Measurements from ENCODE around the gene CYP1A1. TPM values are rescaled to one million over a fixed set of nuclear protein-coding genes. Genes with fewer than 3 reads are reported as not detected.

CYP1A1 gene
- total and polyA plus RNA-seq, 9 of the 15 experiments (the other 6 are each of a cell fraction or from before 2014, with no cell fraction given): 0.04 to 0.13 (median 0.05) TPM; not detected in 5

DNA sequence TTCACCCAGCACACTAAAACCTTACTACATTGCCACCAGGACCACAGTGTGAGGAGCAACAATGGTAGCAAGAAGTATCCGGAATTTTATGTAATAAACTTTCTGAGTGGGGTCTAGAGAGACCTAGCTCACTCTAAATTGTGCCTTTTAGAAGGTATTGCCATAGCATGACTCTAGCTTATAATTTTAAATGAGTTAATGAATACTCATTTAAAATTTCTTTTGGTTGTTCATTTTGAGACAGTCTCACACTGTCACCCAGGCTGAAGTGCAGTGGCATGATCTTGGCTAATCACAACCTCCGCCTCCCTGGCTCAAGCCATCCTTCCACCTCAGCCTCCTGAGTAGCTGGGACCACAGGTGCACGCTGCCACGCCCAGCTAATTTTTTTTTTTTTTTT is 55.7 kb downstream of the CYP1A1 start:
- 61% methylated on average over 1 of the region's 4 CpGs for WGBS (ENCODE audit: insufficient coverage, low coverage, missing lambda C conversion rate)
- ATAC-seq: no peak
- Histone ChIP-seq H3K4me2 (ENCODE audit: insufficient read depth, low read length) (no peak overlapping the region), H3K27ac (ENCODE audit: extremely low read depth, low read depth, low read length) (no peak overlapping the region), H3K9me1 (ENCODE audit: control insufficient read depth, insufficient read depth, low read length) (no peaks in the 10 kb centered on the region), H3K36me3 (ENCODE audit: control insufficient read depth, insufficient read depth, low read length) (peaks cover 35% of the 10 kb centered on the region), H3K9ac (ENCODE audit: insufficient read depth in 1 of 2, low read depth in 2 of 2, low read length in 2 of 2) (no peak overlapping the region), H3K4me3 (no peak overlapping the region), H3K79me2 (ENCODE audit: control insufficient read depth, insufficient read depth, low read length) (0 out of 3 replicates have a peak, but pooled peaks cover 1% of the 10 kb centered on the region), H3K9me3 (replicated peaks; ENCODE audit: control insufficient read depth, insufficient read depth, low read depth, low read length) (no peaks in the 10 kb centered on the region), H4K20me1 (replicated peaks; ENCODE audit: control insufficient read depth, insufficient read depth, low read length) (no peaks in the 10 kb centered on the region), H3K27me3 (ENCODE audit: control insufficient read depth in 2 of 2, insufficient read depth in 2 of 2, low read length in 2 of 2) (no peaks in the 10 kb centered on the region), H3K4me1 (replicated peaks in 1 of 2; ENCODE audit: control insufficient read depth in 2 of 2, insufficient read depth in 2 of 2, low read length in 2 of 2) (no peaks in the 10 kb centered on the region), H2AFZ (ENCODE audit: low read depth, low read length) (no peak overlapping the region)
- TF ChIP-seq NCOA1 (IDR thresholded peaks at IDR 0.05; ENCODE audit: low read depth) (no peak), HDGF (IDR thresholded peaks at IDR 0.05) (no peak), MED1 (CRISPR knock-in tag; IDR thresholded peaks at IDR 0.05; ENCODE audit: borderline replicate concordance) (no peak), XRCC3 (IDR thresholded peaks at IDR 0.05) (no peak), RBM15 (IDR thresholded peaks at IDR 0.05; ENCODE audit: insufficient read depth, low read length) (no peak), BRF1 (IDR thresholded peaks at IDR 0.05; ENCODE audit: borderline replicate concordance, extremely low read depth, insufficient read length) (no peak), CC2D1A (IDR thresholded peaks at IDR 0.05) (no peak), NELFE (IDR thresholded peaks at IDR 0.05; ENCODE audit: insufficient read depth, insufficient read length) (no peak)
- TF ChIP-seq, protein P1, sequence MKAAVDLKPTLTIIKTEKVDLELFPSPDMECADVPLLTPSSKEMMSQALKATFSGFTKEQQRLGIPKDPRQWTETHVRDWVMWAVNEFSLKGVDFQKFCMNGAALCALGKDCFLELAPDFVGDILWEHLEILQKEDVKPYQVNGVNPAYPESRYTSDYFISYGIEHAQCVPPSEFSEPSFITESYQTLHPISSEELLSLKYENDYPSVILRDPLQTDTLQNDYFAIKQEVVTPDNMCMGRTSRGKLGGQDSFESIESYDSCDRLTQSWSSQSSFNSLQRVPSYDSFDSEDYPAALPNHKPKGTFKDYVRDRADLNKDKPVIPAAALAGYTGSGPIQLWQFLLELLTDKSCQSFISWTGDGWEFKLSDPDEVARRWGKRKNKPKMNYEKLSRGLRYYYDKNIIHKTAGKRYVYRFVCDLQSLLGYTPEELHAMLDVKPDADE (conservative IDR thresholded peaks at IDR 0.05; ENCODE audit: control insufficient read depth, low read depth, low read length): no peak
- BruUV-seq (replicated peaks): no TSS peak
- POLR2A ChIA-PET: no interaction called here
- in situ Hi-C loops (cut with MboI): no loop called here
- FAIRE-seq: no peak
- no peak for DNase-seq (ENCODE audit: extremely low read depth in 1 of 4, low spot score in 3 of 4)
- CTCF ChIA-PET (ENCODE audit: low intra/inter-chr PET ratio): no interaction called here
- intact Hi-C loops (cut with micrococcal nuclease): no loop called here

Other genes with a start within 250 kb of the CYP1A1 start
Only the 7 nearest of the 13 such genes appear.
- 47.4 and 78.1 TPM in 2 replicates for gene CLK3, start 109.7 kb downstream of the CYP1A1 start, total RNA-seq (2014; rRNA removed)
- 23.1 and 32.5 TPM in 2 replicates for gene CLK3, start 109.7 kb downstream of the CYP1A1 start, total RNA-seq (2014; rRNA removed; fragmentation: Illumina TruSeq; extraction: Trizol)
- gene CLK3, start 109.7 kb downstream of the CYP1A1 start, total RNA-seq (2015; rRNA removed; fragmentation: Illumina TruSeq; extraction: Trizol): 50.5 and 51.7 TPM in 2 replicates
- gene CLK3, start 109.7 kb downstream of the CYP1A1 start, total RNA-seq (2021): 54.8 and 55.1 TPM in 2 replicates
- 63.9 and 109 TPM in 2 replicates for gene CLK3, start 109.7 kb downstream of the CYP1A1 start, polyA plus RNA-seq (2011; rRNA removed)
- gene CLK3, start 109.7 kb downstream of the CYP1A1 start, polyA plus RNA-seq (2014; fragmentation: Illumina TruSeq; extraction: Trizol): 78.5 and 95.2 TPM in 2 replicates
- 1 to 10 TPM; 1.2 to 6.9 TPM for gene CLK3, start 109.7 kb downstream of the CYP1A1 start, polyA plus RNA-seq (2014; fragmentation: Nextera tagmentation; extraction: Ambion mirVana)
- 50.0 and 53.7 TPM in 2 replicates for gene CLK3, start 109.7 kb downstream of the CYP1A1 start, polyA plus RNA-seq (2014; rRNA removed)
- gene EDC3, start 29.5 kb downstream of the CYP1A1 start, total RNA-seq (2014; rRNA removed): 12.9 and 14.6 TPM in 2 replicates
- gene EDC3, start 29.5 kb downstream of the CYP1A1 start, total RNA-seq (2014; rRNA removed; fragmentation: Illumina TruSeq; extraction: Trizol): 11.2 and 11.7 TPM in 2 replicates
- 12.2 and 13.3 TPM in 2 replicates for gene EDC3, start 29.5 kb downstream of the CYP1A1 start, total RNA-seq (2015; rRNA removed; fragmentation: Illumina TruSeq; extraction: Trizol)
- gene EDC3, start 29.5 kb downstream of the CYP1A1 start, total RNA-seq (2021): 42.1 and 47.3 TPM in 2 replicates
- 60.7 and 63.9 TPM in 2 replicates for gene EDC3, start 29.5 kb downstream of the CYP1A1 start, polyA plus RNA-seq (2011; rRNA removed)
- gene EDC3, start 29.5 kb downstream of the CYP1A1 start, polyA plus RNA-seq (2014; fragmentation: Illumina TruSeq; extraction: Trizol): 48.9 and 51.2 TPM in 2 replicates
- gene EDC3, start 29.5 kb downstream of the CYP1A1 start, polyA plus RNA-seq (2014; fragmentation: Nextera tagmentation; extraction: Ambion mirVana): 10 to 100 TPM; 19.2 to 32.8 TPM
- 30.7 and 33.6 TPM in 2 replicates for gene EDC3, start 29.5 kb downstream of the CYP1A1 start, polyA plus RNA-seq (2014; rRNA removed)
- not detected in 2 replicates for gene CYP1A2, start 23.3 kb upstream of the CYP1A1 start, total RNA-seq (2014; rRNA removed)
- gene CYP1A2, start 23.3 kb upstream of the CYP1A1 start, total RNA-seq (2014; rRNA removed; fragmentation: Illumina TruSeq; extraction: Trizol): not detected in 2 replicates
- gene CYP1A2, start 23.3 kb upstream of the CYP1A1 start, total RNA-seq (2015; rRNA removed; fragmentation: Illumina TruSeq; extraction: Trizol): not detected in 2 replicates
- gene CYP1A2, start 23.3 kb upstream of the CYP1A1 start, total RNA-seq (2021): not detected in 2 replicates
- not detected in 2 replicates for gene CYP1A2, start 23.3 kb upstream of the CYP1A1 start, polyA plus RNA-seq (2011; rRNA removed)
- not detected in 2 replicates for gene CYP1A2, start 23.3 kb upstream of the CYP1A1 start, polyA plus RNA-seq (2014; fragmentation: Illumina TruSeq; extraction: Trizol)
- not detected for gene CYP1A2, start 23.3 kb upstream of the CYP1A1 start, polyA plus RNA-seq (2014; fragmentation: Nextera tagmentation; extraction: Ambion mirVana)
- not detected in 2 replicates for gene CYP1A2, start 23.3 kb upstream of the CYP1A1 start, polyA plus RNA-seq (2014; rRNA removed)
- 22.7 and 25.4 TPM in 2 replicates for gene CSK, start 56.6 kb upstream of the CYP1A1 start, total RNA-seq (2014; rRNA removed)
- gene CSK, start 56.6 kb upstream of the CYP1A1 start, total RNA-seq (2014; rRNA removed; fragmentation: Illumina TruSeq; extraction: Trizol): 9.2 and 13.8 TPM in 2 replicates
- 22.5 and 24.8 TPM in 2 replicates for gene CSK, start 56.6 kb upstream of the CYP1A1 start, total RNA-seq (2015; rRNA removed; fragmentation: Illumina TruSeq; extraction: Trizol)
- gene CSK, start 56.6 kb upstream of the CYP1A1 start, total RNA-seq (2021): 108 and 112 TPM in 2 replicates
- 17.2 and 21.5 TPM in 2 replicates for gene CSK, start 56.6 kb upstream of the CYP1A1 start, polyA plus RNA-seq (2011; rRNA removed)
- gene CSK, start 56.6 kb upstream of the CYP1A1 start, polyA plus RNA-seq (2014; fragmentation: Illumina TruSeq; extraction: Trizol): 63.0 and 74.3 TPM in 2 replicates
- gene CSK, start 56.6 kb upstream of the CYP1A1 start, polyA plus RNA-seq (2014; fragmentation: Nextera tagmentation; extraction: Ambion mirVana): 1 to 10 TPM; 1.5 to 2.4 TPM
- 32.6 and 41.5 TPM in 2 replicates for gene CSK, start 56.6 kb upstream of the CYP1A1 start, polyA plus RNA-seq (2014; rRNA removed)
- not detected in 2 replicates for gene LMAN1L, start 87.3 kb upstream of the CYP1A1 start, total RNA-seq (2014; rRNA removed)
- gene LMAN1L, start 87.3 kb upstream of the CYP1A1 start, total RNA-seq (2014; rRNA removed; fragmentation: Illumina TruSeq; extraction: Trizol): not detected in 2 replicates
- not detected in 2 replicates for gene LMAN1L, start 87.3 kb upstream of the CYP1A1 start, total RNA-seq (2015; rRNA removed; fragmentation: Illumina TruSeq; extraction: Trizol)
- gene LMAN1L, start 87.3 kb upstream of the CYP1A1 start, total RNA-seq (2021): not detected in 2 replicates
- gene LMAN1L, start 87.3 kb upstream of the CYP1A1 start, polyA plus RNA-seq (2011; rRNA removed): not detected in 2 replicates
- gene LMAN1L, start 87.3 kb upstream of the CYP1A1 start, polyA plus RNA-seq (2014; fragmentation: Illumina TruSeq; extraction: Trizol): not detected in 2 replicates
- not detected for gene LMAN1L, start 87.3 kb upstream of the CYP1A1 start, polyA plus RNA-seq (2014; fragmentation: Nextera tagmentation; extraction: Ambion mirVana)
- gene LMAN1L, start 87.3 kb upstream of the CYP1A1 start, polyA plus RNA-seq (2014; rRNA removed): not detected in 2 replicates
- not detected in 2 replicates for gene CPLX3, start 101.1 kb upstream of the CYP1A1 start, total RNA-seq (2014; rRNA removed)
- gene CPLX3, start 101.1 kb upstream of the CYP1A1 start, total RNA-seq (2014; rRNA removed; fragmentation: Illumina TruSeq; extraction: Trizol): not detected in 2 replicates
- not detected in 2 replicates for gene CPLX3, start 101.1 kb upstream of the CYP1A1 start, total RNA-seq (2015; rRNA removed; fragmentation: Illumina TruSeq; extraction: Trizol)
- not detected in 2 replicates for gene CPLX3, start 101.1 kb upstream of the CYP1A1 start, total RNA-seq (2021)
- gene CPLX3, start 101.1 kb upstream of the CYP1A1 start, polyA plus RNA-seq (2011; rRNA removed): not detected in 2 replicates
- not detected in 2 replicates for gene CPLX3, start 101.1 kb upstream of the CYP1A1 start, polyA plus RNA-seq (2014; fragmentation: Illumina TruSeq; extraction: Trizol)
- not detected for gene CPLX3, start 101.1 kb upstream of the CYP1A1 start, polyA plus RNA-seq (2014; fragmentation: Nextera tagmentation; extraction: Ambion mirVana)
- gene CPLX3, start 101.1 kb upstream of the CYP1A1 start, polyA plus RNA-seq (2014; rRNA removed): not detected in 2 replicates
- 34.9 and 35.9 TPM in 2 replicates for gene ULK3, start 117.6 kb upstream of the CYP1A1 start, total RNA-seq (2014; rRNA removed)
- gene ULK3, start 117.6 kb upstream of the CYP1A1 start, total RNA-seq (2014; rRNA removed; fragmentation: Illumina TruSeq; extraction: Trizol): 18.2 and 19.3 TPM in 2 replicates
- gene ULK3, start 117.6 kb upstream of the CYP1A1 start, total RNA-seq (2015; rRNA removed; fragmentation: Illumina TruSeq; extraction: Trizol): 24.9 and 25.5 TPM in 2 replicates
- gene ULK3, start 117.6 kb upstream of the CYP1A1 start, total RNA-seq (2021): 36.9 and 38.3 TPM in 2 replicates
- 61.5 and 68.0 TPM in 2 replicates for gene ULK3, start 117.6 kb upstream of the CYP1A1 start, polyA plus RNA-seq (2011; rRNA removed)
- 43.2 and 49.7 TPM in 2 replicates for gene ULK3, start 117.6 kb upstream of the CYP1A1 start, polyA plus RNA-seq (2014; fragmentation: Illumina TruSeq; extraction: Trizol)
- under 1 TPM; 0.68 to 0.88 TPM for gene ULK3, start 117.6 kb upstream of the CYP1A1 start, polyA plus RNA-seq (2014; fragmentation: Nextera tagmentation; extraction: Ambion mirVana)
- gene ULK3, start 117.6 kb upstream of the CYP1A1 start, polyA plus RNA-seq (2014; rRNA removed): 60.9 and 62.5 TPM in 2 replicates